ENCODE results near the gene HSPA12A.

The HSPA12A gene

GRCh38 chr10:116657863-116658551 lies 84.4 kb downstream of the HSPA12A start:
- H3K36me3 ChIP-seq (ENCODE audit: insufficient read depth, low read length) = no peaks in the 10 kb centered on the region
- H3K9me3 ChIP-seq (ENCODE audit: control insufficient read depth, insufficient read depth, low read length) = no peaks in the 10 kb centered on the region

GRCh38 chr10:116656044-116656443 lies 86.3 kb downstream of the HSPA12A start:
- Histone ChIP-seq H3K9me3 (ENCODE audit: control insufficient read depth, insufficient read depth, low read length) (no peaks in the 10 kb centered on the region), H3K36me3 (ENCODE audit: insufficient read depth, low read length) (no peaks in the 10 kb centered on the region), H3K9ac (ENCODE audit: low read depth, low read length) (no peak overlapping the region), H3K4me1 (ENCODE audit: insufficient read depth, low read length) (no peaks in the 10 kb centered on the region)

More at GRCh38 chr10:116657863-116658551, 84.4 kb downstream of the HSPA12A start:
- no peak overlapping the region for H3K9ac ChIP-seq (ENCODE audit: low read depth, low read length)
- H3K4me1 ChIP-seq (ENCODE audit: insufficient read depth, low read length) = no peaks in the 10 kb centered on the region

- H3K4me1 ChIP-seq (ENCODE audit: insufficient read depth, low read length) = no peaks in the 10 kb centered on the region
- H3K36me3 ChIP-seq (ENCODE audit: insufficient read depth, low read length) = no peaks in the 10 kb centered on the region
- H3K9ac ChIP-seq (ENCODE audit: low read depth, low read length) = no peak overlapping the region
- no peaks in the 10 kb centered on the region for H3K9me3 ChIP-seq (ENCODE audit: control insufficient read depth, insufficient read depth, low read length)
Observed at GRCh38 chr10:116655568-116655967, 86.8 kb downstream of the HSPA12A start.

- no peaks in the 10 kb centered on the region for H3K9me3 ChIP-seq (ENCODE audit: control insufficient read depth, insufficient read depth, low read length)
- H3K9ac ChIP-seq (ENCODE audit: low read depth, low read length) = no peak overlapping the region
- no peaks in the 10 kb centered on the region for H3K36me3 ChIP-seq (ENCODE audit: insufficient read depth, low read length)
- H3K4me1 ChIP-seq (ENCODE audit: insufficient read depth, low read length) = no peaks in the 10 kb centered on the region
Observed at GRCh38 chr10:116654816-116655215, 87.5 kb downstream of the HSPA12A start.

- H3K4me1 ChIP-seq (ENCODE audit: insufficient read depth, low read length) = no peaks in the 10 kb centered on the region
- H3K9ac ChIP-seq (ENCODE audit: low read depth, low read length) = no peak overlapping the region
- H3K36me3 ChIP-seq (ENCODE audit: insufficient read depth, low read length) = no peaks in the 10 kb centered on the region
- H3K9me3 ChIP-seq (ENCODE audit: control insufficient read depth, insufficient read depth, low read length) = no peaks in the 10 kb centered on the region
Observed at GRCh38 chr10:116653885-116654284, 88.5 kb downstream of the HSPA12A start.

- Histone ChIP-seq H3K36me3 (ENCODE audit: insufficient read depth, low read length) (no peaks in the 10 kb centered on the region), H3K4me1 (ENCODE audit: insufficient read depth, low read length) (no peaks in the 10 kb centered on the region), H3K9ac (ENCODE audit: low read depth, low read length) (no peak overlapping the region), H3K9me3 (ENCODE audit: control insufficient read depth, insufficient read depth, low read length) (no peaks in the 10 kb centered on the region)
Observed at GRCh38 chr10:116648903-116649302, 93.5 kb downstream of the HSPA12A start.

GRCh38 chr10:116646502-116646901 lies 95.9 kb downstream of the HSPA12A start:
- Histone ChIP-seq H3K9me3 (ENCODE audit: control insufficient read depth, insufficient read depth, low read length) (no peaks in the 10 kb centered on the region), H3K4me1 (ENCODE audit: insufficient read depth, low read length) (no peaks in the 10 kb centered on the region), H3K36me3 (ENCODE audit: insufficient read depth, low read length) (no peaks in the 10 kb centered on the region), H3K9ac (ENCODE audit: low read depth, low read length) (no peak overlapping the region)

- H3K36me3 ChIP-seq (ENCODE audit: insufficient read depth, low read length) = no peaks in the 10 kb centered on the region
- H3K9ac ChIP-seq (ENCODE audit: low read depth, low read length) = no peak overlapping the region
- H3K9me3 ChIP-seq (ENCODE audit: control insufficient read depth, insufficient read depth, low read length) = no peaks in the 10 kb centered on the region; the same call in 1 of the 2 replicates
- peaks cover 6% of the 10 kb centered on the region; the same call in 1 of the 2 replicates for H3K4me1 ChIP-seq (ENCODE audit: insufficient read depth, low read length)
Observed at GRCh38 chr10:116637830-116638229, 104.5 kb downstream of the HSPA12A start.

GRCh38 chr10:116636976-116637375 lies 105.4 kb downstream of the HSPA12A start:
- H3K36me3 ChIP-seq (ENCODE audit: insufficient read depth, low read length) = no peaks in the 10 kb centered on the region
- H3K9ac ChIP-seq (ENCODE audit: low read depth, low read length) = no peak overlapping the region
- H3K4me1 ChIP-seq (ENCODE audit: insufficient read depth, low read length) = peaks cover 6% of the 10 kb centered on the region; the same call in 1 of the 2 replicates
- H3K9me3 ChIP-seq (ENCODE audit: control insufficient read depth, insufficient read depth, low read length) = no peaks in the 10 kb centered on the region; the same call in 1 of the 2 replicates

- Histone ChIP-seq H3K9ac (ENCODE audit: low read depth, low read length) (no peak overlapping the region), H3K36me3 (ENCODE audit: insufficient read depth, low read length) (no peaks in the 10 kb centered on the region), H3K9me3 (ENCODE audit: control insufficient read depth, insufficient read depth, low read length) (no peaks in the 10 kb centered on the region; the same call in 1 of the 2 replicates), H3K4me1 (ENCODE audit: insufficient read depth, low read length) (peaks cover 6% of the 10 kb centered on the region; the same call in 1 of the 2 replicates)
Observed at GRCh38 chr10:116636385-116636784, 106.0 kb downstream of the HSPA12A start.

- no peaks in the 10 kb centered on the region for H3K9me3 ChIP-seq (ENCODE audit: control insufficient read depth, insufficient read depth, low read length)
- H3K36me3 ChIP-seq (ENCODE audit: insufficient read depth, low read length) = no peaks in the 10 kb centered on the region
- H3K4me1 ChIP-seq (ENCODE audit: insufficient read depth, low read length) = peaks cover 6% of the 10 kb centered on the region; the same call in 1 of the 2 replicates
- H3K9ac ChIP-seq (ENCODE audit: low read depth, low read length) = no peak overlapping the region
Observed at GRCh38 chr10:116634126-116634975, 108.0 kb downstream of the HSPA12A start.

GRCh38 chr10:116633216-116633600 lies 109.2 kb downstream of the HSPA12A start:
- H3K9me3 ChIP-seq (ENCODE audit: control insufficient read depth, insufficient read depth, low read length) = no peaks in the 10 kb centered on the region
- H3K9ac ChIP-seq (ENCODE audit: low read depth, low read length) = no peak overlapping the region
- H3K4me1 ChIP-seq (ENCODE audit: insufficient read depth, low read length) = peaks cover 6% of the 10 kb centered on the region; the same call in 1 of the 2 replicates
- H3K36me3 ChIP-seq (ENCODE audit: insufficient read depth, low read length) = no peaks in the 10 kb centered on the region

- no peak overlapping the region for H3K9ac ChIP-seq (ENCODE audit: low read depth, low read length)
- no peaks in the 10 kb centered on the region for H3K9me3 ChIP-seq (ENCODE audit: control insufficient read depth, insufficient read depth, low read length)
- peaks cover 6% of the 10 kb centered on the region; the same call in 1 of the 2 replicates for H3K4me1 ChIP-seq (ENCODE audit: insufficient read depth, low read length)
- H3K36me3 ChIP-seq (ENCODE audit: insufficient read depth, low read length) = no peaks in the 10 kb centered on the region
Observed at GRCh38 chr10:116632596-116633215, 109.7 kb downstream of the HSPA12A start.

- Histone ChIP-seq H3K36me3 (ENCODE audit: insufficient read depth, low read length) (no peaks in the 10 kb centered on the region), H3K9ac (ENCODE audit: low read depth, low read length) (no peak overlapping the region), H3K4me1 (ENCODE audit: insufficient read depth, low read length) (peaks cover 6% of the 10 kb centered on the region; the same call in 1 of the 2 replicates), H3K9me3 (ENCODE audit: control insufficient read depth, insufficient read depth, low read length) (no peaks in the 10 kb centered on the region)
Observed at GRCh38 chr10:116631871-116632295, 110.5 kb downstream of the HSPA12A start.

Measured in ES-I3 (cell line).